H1 (cell line): ENCODE measurements around the gene SLC32A1.
A peak's percentile ranks its signal among the peaks of the same experiment; 100 is the strongest.

Source experiments
- EZH2 ChIP-seq: fragments of 200-600 bp; sonication (generic); IDR thresholded peaks from 2 replicates; pipeline ENCODE4 v1.7.1; 2012; ENCODE audit warnings: low read depth, mild to moderate bottlenecking, moderate library complexity, low read length, inconsistent platforms; ENCODE audit not compliant: severe bottlenecking
- GABPA ChIP-seq: IDR thresholded peaks from 2 replicates; pipeline ENCODE4 v1.6.1; 2011; ENCODE audit warnings: mild to moderate bottlenecking, low read length, moderate library complexity, borderline replicate concordance; ENCODE audit not compliant: insufficient read depth
- JUN ChIP-seq: IDR thresholded peaks from 2 replicates; pipeline ENCODE4 v1.6.1; 2011; ENCODE audit warnings: low read depth, mild to moderate bottlenecking, improper control_type of control experiment, low read length
- POLR2A ChIP-seq, 2 experiments: IDR thresholded peaks; 1 replicate in 1 of 2; 2 replicates in 1 of 2; pipeline ENCODE4 v1.6.1; 2011; ENCODE audit warnings: low read depth in 2 of 2, low read length in 2 of 2, mild to moderate bottlenecking in 2 of 2; ENCODE audit errors: control extremely low read depth in 1 of 2
- RFX5 ChIP-seq: IDR thresholded peaks from 2 replicates; pipeline ENCODE4 v1.6.1; 2011; ENCODE audit warnings: low read depth, low read length, improper control_type of control experiment, borderline replicate concordance
- TAF1 ChIP-seq: IDR thresholded peaks from 2 replicates; pipeline ENCODE4 v1.6.1; 2011; ENCODE audit warnings: mild to moderate bottlenecking, low read depth, low read length
- TCF12 ChIP-seq: IDR thresholded peaks from 2 replicates; pipeline ENCODE4 v1.6.1; 2011; ENCODE audit warnings: low read depth, mild to moderate bottlenecking, low read length
- TF ChIP-seq, protein P1 (sequence below), 3 experiments: IDR thresholded peaks; 1 replicate in 2 of 3; 2 replicates in 1 of 3; pipeline versions ENCODE4 v1.5.1 to v1.6.1; 2011; ENCODE audit warnings: low read length in 3 of 3, mild to moderate bottlenecking in 3 of 3, inconsistent platforms in 2 of 3, low read depth in 1 of 3, moderate library complexity in 1 of 3; ENCODE audit not compliant: insufficient read depth in 1 of 3; ENCODE audit errors: control extremely low read depth in 1 of 3

GRCh38 chr20:38747495-38748096 is 23.3 kb downstream of the SLC32A1 start:
- TF ChIP-seq TCF12: no peak
- TF ChIP-seq RFX5: no peak
- TF ChIP-seq JUN: no peak
- TF ChIP-seq, protein P1, sequence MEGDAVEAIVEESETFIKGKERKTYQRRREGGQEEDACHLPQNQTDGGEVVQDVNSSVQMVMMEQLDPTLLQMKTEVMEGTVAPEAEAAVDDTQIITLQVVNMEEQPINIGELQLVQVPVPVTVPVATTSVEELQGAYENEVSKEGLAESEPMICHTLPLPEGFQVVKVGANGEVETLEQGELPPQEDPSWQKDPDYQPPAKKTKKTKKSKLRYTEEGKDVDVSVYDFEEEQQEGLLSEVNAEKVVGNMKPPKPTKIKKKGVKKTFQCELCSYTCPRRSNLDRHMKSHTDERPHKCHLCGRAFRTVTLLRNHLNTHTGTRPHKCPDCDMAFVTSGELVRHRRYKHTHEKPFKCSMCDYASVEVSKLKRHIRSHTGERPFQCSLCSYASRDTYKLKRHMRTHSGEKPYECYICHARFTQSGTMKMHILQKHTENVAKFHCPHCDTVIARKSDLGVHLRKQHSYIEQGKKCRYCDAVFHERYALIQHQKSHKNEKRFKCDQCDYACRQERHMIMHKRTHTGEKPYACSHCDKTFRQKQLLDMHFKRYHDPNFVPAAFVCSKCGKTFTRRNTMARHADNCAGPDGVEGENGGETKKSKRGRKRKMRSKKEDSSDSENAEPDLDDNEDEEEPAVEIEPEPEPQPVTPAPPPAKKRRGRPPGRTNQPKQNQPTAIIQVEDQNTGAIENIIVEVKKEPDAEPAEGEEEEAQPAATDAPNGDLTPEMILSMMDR (IDR thresholded peaks at IDR 0.05; ENCODE audit: control extremely low read depth in 1 of 3, insufficient read depth in 1 of 3, low read depth in 1 of 3, low read length in 3 of 3): no peak
- TF ChIP-seq EZH2: peak; percentile 37
- no peak for TF ChIP-seq TAF1
- TF ChIP-seq GABPA: no peak
- TF ChIP-seq POLR2A (IDR thresholded peaks at IDR 0.05; ENCODE audit: control extremely low read depth in 1 of 2, low read depth in 2 of 2, low read length in 2 of 2): no peak
